Activated B cell treated with CpG ODN at 0.5 μM for 24 hours (primary cell): Measurements from ENCODE around the gene AMPD3. TPM values are rescaled to one million over a fixed set of nuclear protein-coding genes. Genes with fewer than 3 reads are reported as not detected.

Source experiments
- ATAC-seq: fragments of 200-7000 bp; cut with Tn5 transposase; one replicate; pipeline ENCODE4 v1.10.0; 2021; ENCODE audit warnings: low read depth, mild to moderate bottlenecking, moderate library complexity
- CTCF ChIA-PET: fragments of 350-600 bp; sonication (Branson Sonifier 250); formaldehyde crosslinking; loops from one replicate; lab custom pipeline; 2021; ENCODE audit warnings: antibody characterized with exemption; lab: Charles Lee
- POLR2A ChIA-PET: fragments of 350-600 bp; sonication (Branson Sonifier 250); formaldehyde crosslinking; loops from one replicate; lab custom pipeline; 2021; ENCODE audit warnings: antibody characterized with exemption; lab: Charles Lee
- DNase-seq: peaks from one replicate; pipeline ENCODE4 v3.0.0; 2022
- H3K27ac Mint-ChIP-seq: one replicate; pipeline ENCODE4 v1.8.0; 2020; ENCODE audit warnings: mixed read lengths
- H3K27me3 Mint-ChIP-seq: one replicate; pipeline ENCODE4 v1.8.0; 2021; ENCODE audit warnings: mixed read lengths
- H3K36me3 Mint-ChIP-seq: one replicate; pipeline ENCODE4 v1.8.0; 2021; ENCODE audit warnings: low read depth, mixed read lengths
- H3K4me1 Mint-ChIP-seq: one replicate; pipeline ENCODE4 v1.8.0; 2021; ENCODE audit warnings: mixed read lengths
- H3K4me3 Mint-ChIP-seq: one replicate; pipeline ENCODE4 v1.8.0; 2020; ENCODE audit warnings: mild to moderate bottlenecking, mixed read lengths
- H3K9me3 Mint-ChIP-seq: one replicate; pipeline ENCODE4 v1.8.0; 2020; ENCODE audit warnings: mixed read lengths
- intact Hi-C: fragments of 100-400 bp; cut with micrococcal nuclease; formaldehyde crosslinking; loops from one replicate; pipeline ENCODE4 v1.15.1; 2024
- total RNA-seq: library from RNA; stranded (reverse); gene quantifications from 2 replicates; pipeline ENCODE4 v1.2.3, GENCODE V29; 2022
- TF ChIP-seq, protein P1 (sequence below): fragments of 200-600 bp; IDR thresholded peaks from one replicate; pipeline ENCODE4 v1.8.0; 2022; ENCODE audit warnings: antibody characterized with exemption, mild to moderate bottlenecking

The AMPD3 gene
- total RNA-seq, 1 donor from 2014 or later: 116 TPM

- H3K4me1 Mint-ChIP-seq: peaks cover 68% of the 10 kb centered on the region
- H3K4me3 Mint-ChIP-seq: peak overlapping the region; percentile 90
- ATAC-seq: peak; percentile 48
- H3K9me3 Mint-ChIP-seq: no peaks in the 10 kb centered on the region
- peak overlapping the region; percentile 94 for H3K27ac Mint-ChIP-seq
- peaks cover 10% of the 10 kb centered on the region for H3K36me3 Mint-ChIP-seq
- peak; percentile 43 for DNase-seq
- no peaks in the 10 kb centered on the region for H3K27me3 Mint-ChIP-seq
- intact Hi-C loops: loop anchor here (1.0 to 10.0 kb wide), 10 partner anchors 8 to 1767 kb away; partner anchors contain the start of genes RPL27A, SWAP70, TMEM41B and TRIM66
- ChIA-PET POLR2A (interaction anchor here (0.7 to 11.5 kb wide), 15 partner anchors 9 to 1390 kb away, joined by 3 to 219 read pairs (median 5); partner anchors contain the start of genes CTR9, EIF4G2, RNF141 and USP47), CTCF (interaction anchor here (0.7 to 1.6 kb wide), 9 partner anchors 9 to 172 kb away, joined by 3 to 15 read pairs (median 4); partner anchors contain the start of gene RNF141)
- TF ChIP-seq, protein P1, sequence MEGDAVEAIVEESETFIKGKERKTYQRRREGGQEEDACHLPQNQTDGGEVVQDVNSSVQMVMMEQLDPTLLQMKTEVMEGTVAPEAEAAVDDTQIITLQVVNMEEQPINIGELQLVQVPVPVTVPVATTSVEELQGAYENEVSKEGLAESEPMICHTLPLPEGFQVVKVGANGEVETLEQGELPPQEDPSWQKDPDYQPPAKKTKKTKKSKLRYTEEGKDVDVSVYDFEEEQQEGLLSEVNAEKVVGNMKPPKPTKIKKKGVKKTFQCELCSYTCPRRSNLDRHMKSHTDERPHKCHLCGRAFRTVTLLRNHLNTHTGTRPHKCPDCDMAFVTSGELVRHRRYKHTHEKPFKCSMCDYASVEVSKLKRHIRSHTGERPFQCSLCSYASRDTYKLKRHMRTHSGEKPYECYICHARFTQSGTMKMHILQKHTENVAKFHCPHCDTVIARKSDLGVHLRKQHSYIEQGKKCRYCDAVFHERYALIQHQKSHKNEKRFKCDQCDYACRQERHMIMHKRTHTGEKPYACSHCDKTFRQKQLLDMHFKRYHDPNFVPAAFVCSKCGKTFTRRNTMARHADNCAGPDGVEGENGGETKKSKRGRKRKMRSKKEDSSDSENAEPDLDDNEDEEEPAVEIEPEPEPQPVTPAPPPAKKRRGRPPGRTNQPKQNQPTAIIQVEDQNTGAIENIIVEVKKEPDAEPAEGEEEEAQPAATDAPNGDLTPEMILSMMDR: no peak
These were observed 3.5 kb upstream of the AMPD3 start for GRCh38 chr11:10451426-10452116.

- Mint-ChIP-seq H3K4me3 (peak overlapping the region; percentile 90), H3K4me1 (peaks cover 75% of the 10 kb centered on the region), H3K27ac (peak overlapping the region; percentile 94), H3K9me3 (no peaks in the 10 kb centered on the region), H3K36me3 (peaks cover 13% of the 10 kb centered on the region), H3K27me3 (no peaks in the 10 kb centered on the region)
- TF ChIP-seq, protein P1: no peak
- intact Hi-C loops: loop anchor here (10.0 kb wide), 5 partner anchors 137 to 1767 kb away; partner anchors contain the start of genes RPL27A, SWAP70, TMEM41B and TRIM66
- ChIA-PET CTCF (interaction anchor here (0.7 to 1.6 kb wide), 7 partner anchors 10 to 89 kb away, joined by 3 to 15 read pairs (median 4); partner anchors contain the start of gene RNF141), POLR2A (interaction anchor here (0.7 to 11.5 kb wide), 11 partner anchors 9 to 406 kb away, joined by 3 to 219 read pairs (median 7); partner anchors contain the start of genes CTR9, EIF4G2, RNF141 and ZBED5)
- ATAC-seq (no peak), DNase-seq (no peak)
These were observed 2.8 kb upstream of the AMPD3 start for GRCh38 chr11:10452211-10452767.

DNA sequence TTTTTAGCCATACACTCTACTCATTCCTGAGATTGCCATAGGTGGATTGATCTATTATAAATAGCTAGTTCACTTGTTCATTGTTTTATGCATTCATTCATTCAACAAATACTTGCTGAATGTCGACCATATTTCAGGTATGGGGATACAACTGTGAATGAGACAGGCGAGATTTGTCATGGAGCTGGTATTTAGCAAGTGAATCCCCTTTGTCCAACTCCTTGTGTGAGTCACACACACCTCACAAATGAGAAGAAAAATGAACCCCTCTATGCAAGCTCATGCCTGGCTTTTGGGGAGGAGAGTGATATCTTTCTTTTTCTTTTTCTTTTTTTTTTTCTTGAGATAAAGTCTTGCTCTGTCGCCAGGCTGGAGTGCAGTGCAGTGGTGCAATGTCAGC is 1.8 kb upstream of the AMPD3 start:
- ChIA-PET CTCF (interaction anchor here (1.1 to 4.4 kb wide), 2 partner anchors 39 to 50 kb away, joined by 3 to 32 read pairs; no protein-coding TSS in a partner anchor), POLR2A (interaction anchor here (0.7 to 11.5 kb wide), 4 partner anchors 8 to 87 kb away, joined by 4 to 219 read pairs (median 95); partner anchors contain the start of gene RNF141)
- DNase-seq (no peak), ATAC-seq (no peak)
- H3K4me3 Mint-ChIP-seq: no peak overlapping the region
- peaks cover 83% of the 10 kb centered on the region for H3K4me1 Mint-ChIP-seq
- TF ChIP-seq, protein P1: no peak
- intact Hi-C loops: loop anchor here (10.0 kb wide), 5 partner anchors 138 to 1768 kb away; partner anchors contain the start of genes RPL27A, SWAP70, TMEM41B and TRIM66
- no peaks in the 10 kb centered on the region for H3K9me3 Mint-ChIP-seq
- no peak overlapping the region for H3K27ac Mint-ChIP-seq
- H3K36me3 Mint-ChIP-seq: peaks cover 15% of the 10 kb centered on the region
- H3K27me3 Mint-ChIP-seq: no peaks in the 10 kb centered on the region

GRCh38 chr11:10455637-10456487 is 798 bp downstream of the AMPD3 start:
- Mint-ChIP-seq H3K4me3 (peak overlapping the region; percentile 87), H3K4me1 (peaks cover 95% of the 10 kb centered on the region)

More at GRCh38 chr11:10455637-10456487, 798 bp downstream of the AMPD3 start:
- Mint-ChIP-seq H3K27ac (peak overlapping the region; percentile 96), H3K27me3 (no peaks in the 10 kb centered on the region), H3K36me3 (peaks cover 20% of the 10 kb centered on the region), H3K9me3 (no peaks in the 10 kb centered on the region)
- intact Hi-C loops: loop anchor here (1.0 to 10.0 kb wide), 12 partner anchors 14 to 1771 kb away; partner anchors contain the start of genes RNF141, RPL27A, SWAP70 and TMEM41B
- DNase-seq (peak; percentile 69), ATAC-seq (peak; percentile 70)
- TF ChIP-seq, protein P1: no peak
- CTCF ChIA-PET: interaction anchor here (1.3 to 4.4 kb wide), 6 partner anchors 10 to 198 kb away, joined by 4 to 32 read pairs (median 6); partner anchors contain the start of gene RNF141
- POLR2A ChIA-PET: interaction anchor here (0.7 to 11.5 kb wide), 27 partner anchors 8 to 353 kb away, joined by 3 to 219 read pairs (median 7); partner anchors contain the start of genes CTR9, EIF4G2 and RNF141
